OCI-LY7 (cell line): ENCODE results near the gene CIP2A. TPM values are rescaled to one million over a fixed set of nuclear protein-coding genes. Genes with fewer than 3 reads are reported as not detected.

Experiments used
- BruUV-seq: library from RNA; stranded (reverse); fragments of 400-500 nt; replicated peaks from 2 replicates; lab custom pipeline; 2021; lab: Mats Ljungman, UMichigan
- CTCF ChIA-PET: fragments of 300-600 bp; sonication (Branson Sonifier 250); formaldehyde crosslinking; loops from one replicate; lab custom pipeline; 2022; ENCODE audit warnings: antibody characterized with exemption; ENCODE audit not compliant: unreplicated experiment; lab: Charles Lee
- POLR2A ChIA-PET: fragments of 300-600 bp; sonication (Branson Sonifier 250); formaldehyde crosslinking; loops from one replicate; lab custom pipeline; 2022; ENCODE audit warnings: antibody characterized with exemption; lab: Charles Lee
- DNase-seq: peaks from one replicate; pipeline ENCODE4 v3.0.0-alpha.2; 2015; ENCODE audit warnings: low spot score
- H2AFZ ChIP-seq: fragments of 200-600 bp; sonication (generic), shearing (Covaris generic); 2 replicates; pipeline ENCODE4 v1.6.1; 2014; ENCODE audit warnings: mild to moderate bottlenecking, antibody characterized with exemption, low read length, moderate library complexity
- H3K27ac ChIP-seq: fragments of 200-600 bp; sonication (generic); 2 replicates; pipeline ENCODE4 v1.5.1; 2014; ENCODE audit warnings: mixed run types, low read depth, mild to moderate bottlenecking, moderate library complexity, low read length, inconsistent platforms; ENCODE audit not compliant: poor library complexity, severe bottlenecking
- H3K36me3 ChIP-seq: fragments of 200-600 bp; sonication (generic); 2 replicates; pipeline ENCODE4 v1.6.1; 2014; ENCODE audit warnings: mild to moderate bottlenecking, antibody characterized with exemption, low read length, moderate library complexity, mixed read lengths; ENCODE audit not compliant: insufficient read depth
- H3K4me1 ChIP-seq: fragments of 200-600 bp; sonication (generic); 2 replicates; pipeline ENCODE4 v1.5.1; 2014; ENCODE audit warnings: mild to moderate bottlenecking, low read length; ENCODE audit not compliant: insufficient read depth, poor library complexity, severe bottlenecking
- H3K4me2 ChIP-seq: fragments of 200-600 bp; sonication (generic); 2 replicates; pipeline ENCODE4 v1.6.1; 2014; ENCODE audit warnings: mild to moderate bottlenecking, low read length
- H3K4me3 ChIP-seq: fragments of 200-600 bp; sonication (generic); 2 replicates; pipeline ENCODE4 v1.5.1; 2014; ENCODE audit warnings: mild to moderate bottlenecking, low read depth, low read length; ENCODE audit not compliant: poor library complexity, severe bottlenecking
- H3K79me2 ChIP-seq: fragments of 200-600 bp; sonication (generic); 2 replicates; pipeline ENCODE4 v1.6.1; 2016; ENCODE audit warnings: low read depth, mild to moderate bottlenecking, low read length, moderate library complexity, mixed read lengths; ENCODE audit not compliant: insufficient read depth
- H3K9me2 ChIP-seq: fragments of 200-600 bp; sonication (generic); 2 replicates; pipeline ENCODE4 v1.6.1; 2016; ENCODE audit warnings: mild to moderate bottlenecking, low read length, mixed read lengths; ENCODE audit not compliant: insufficient read depth
- H3K9me3 ChIP-seq: fragments of 200-600 bp; sonication (generic); 2 replicates; pipeline ENCODE4 v1.6.1; 2014; ENCODE audit warnings: mild to moderate bottlenecking, mixed run types, low read length, mixed read lengths
- H4K20me1 ChIP-seq: fragments of 200-600 bp; sonication (generic); 2 replicates; pipeline ENCODE4 v1.6.1; 2014; ENCODE audit warnings: mild to moderate bottlenecking, antibody characterized with exemption, low read length, moderate library complexity, mixed read lengths; ENCODE audit not compliant: insufficient read depth
- EZH2phosphoT487 ChIP-seq: fragments of 200-600 bp; sonication (generic); IDR thresholded peaks from 2 replicates; pipeline ENCODE4 v1.6.1; 2018; ENCODE audit warnings: low read depth, borderline replicate concordance, mild to moderate bottlenecking, mixed run types, antibody characterized with exemption, low read length, moderate library complexity, mixed read lengths
- intact Hi-C: fragments of 100-400 bp; cut with micrococcal nuclease; formaldehyde crosslinking; loops from one replicate; pipeline ENCODE4 v1.10.0; 2022; ENCODE audit not compliant: unreplicated experiment
- total RNA-seq, 2 experiments: library from RNA; depleted of rRNA in 1 of 2; stranded (reverse); fragments of >200 nt in 1 of 2; shearing (Covaris generic) in 1 of 2; gene quantifications; 2 replicates each; pipeline ENCODE4 v1.2.3, GENCODE V29; 2014 to 2022
- TF ChIP-seq, protein P1 (sequence below): fragments of 200-600 bp; sonication (generic); conservative IDR thresholded peaks from 2 replicates; pipeline ENCODE4 v1.5.1; 2014; ENCODE audit warnings: mild to moderate bottlenecking, antibody characterized with exemption, low read length, moderate library complexity, mixed read lengths

Gene CIP2A
- total RNA-seq, 2 experiments from 2014 or later: 71.6 to 74.1 TPM

DNA sequence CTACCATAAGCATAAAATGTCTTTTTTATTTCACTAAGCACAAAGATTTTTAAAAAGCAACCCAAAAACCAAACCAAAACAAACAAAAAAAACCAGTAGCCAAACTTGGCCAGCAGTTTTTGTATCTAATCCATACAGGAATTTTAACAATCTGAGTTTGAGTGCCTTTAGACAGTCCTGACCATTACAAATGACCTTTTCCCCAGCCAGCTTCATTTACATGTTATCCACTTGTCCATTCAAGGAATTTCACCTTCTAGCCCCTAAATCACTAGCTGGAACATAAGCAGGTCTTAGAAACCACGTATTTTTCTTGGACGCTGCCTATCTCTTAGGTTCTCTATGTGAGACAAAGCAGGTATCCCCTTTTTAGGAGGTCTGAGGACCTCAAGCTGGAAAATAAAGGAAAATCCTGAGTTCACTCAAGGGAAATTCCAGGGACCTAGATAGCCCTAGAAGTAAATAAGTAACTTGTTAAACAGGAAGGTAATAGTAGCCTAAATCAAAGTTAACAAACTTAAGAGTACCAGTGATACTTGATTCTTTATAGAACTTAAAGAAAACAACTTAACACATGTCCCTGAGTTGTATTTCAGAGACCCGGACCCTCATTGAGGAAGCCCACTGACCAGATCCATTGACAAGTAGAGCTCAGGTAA lies 34.2 kb downstream of the CIP2A start:
- H3K36me3 ChIP-seq: peaks cover 96% of the 10 kb centered on the region
- H3K9me2 ChIP-seq: no peaks in the 10 kb centered on the region
- TF ChIP-seq, protein P1, sequence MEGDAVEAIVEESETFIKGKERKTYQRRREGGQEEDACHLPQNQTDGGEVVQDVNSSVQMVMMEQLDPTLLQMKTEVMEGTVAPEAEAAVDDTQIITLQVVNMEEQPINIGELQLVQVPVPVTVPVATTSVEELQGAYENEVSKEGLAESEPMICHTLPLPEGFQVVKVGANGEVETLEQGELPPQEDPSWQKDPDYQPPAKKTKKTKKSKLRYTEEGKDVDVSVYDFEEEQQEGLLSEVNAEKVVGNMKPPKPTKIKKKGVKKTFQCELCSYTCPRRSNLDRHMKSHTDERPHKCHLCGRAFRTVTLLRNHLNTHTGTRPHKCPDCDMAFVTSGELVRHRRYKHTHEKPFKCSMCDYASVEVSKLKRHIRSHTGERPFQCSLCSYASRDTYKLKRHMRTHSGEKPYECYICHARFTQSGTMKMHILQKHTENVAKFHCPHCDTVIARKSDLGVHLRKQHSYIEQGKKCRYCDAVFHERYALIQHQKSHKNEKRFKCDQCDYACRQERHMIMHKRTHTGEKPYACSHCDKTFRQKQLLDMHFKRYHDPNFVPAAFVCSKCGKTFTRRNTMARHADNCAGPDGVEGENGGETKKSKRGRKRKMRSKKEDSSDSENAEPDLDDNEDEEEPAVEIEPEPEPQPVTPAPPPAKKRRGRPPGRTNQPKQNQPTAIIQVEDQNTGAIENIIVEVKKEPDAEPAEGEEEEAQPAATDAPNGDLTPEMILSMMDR: no peak
- TF ChIP-seq EZH2phosphoT487: no peak
- intact Hi-C loops: loop anchor here (5.0 kb wide), 1 partner anchor 32 kb away; the partner anchor contains the start of genes CIP2A and DZIP3
- H3K9me3 ChIP-seq: no peaks in the 10 kb centered on the region
- DNase-seq: no peak
- H3K27ac ChIP-seq: no peak overlapping the region
- H3K4me3 ChIP-seq: no peak overlapping the region
- peaks cover 7% of the 10 kb centered on the region; the same call in 1 of the 2 replicates for H4K20me1 ChIP-seq
- no peaks in the 10 kb centered on the region for H3K4me1 ChIP-seq
- H2AFZ ChIP-seq: no peak overlapping the region
- BruUV-seq: no TSS peak
- H3K79me2 ChIP-seq: no peaks in the 10 kb centered on the region
- CTCF ChIA-PET: no interaction called here
- no peak overlapping the region for H3K4me2 ChIP-seq
- POLR2A ChIA-PET: interaction anchor here (1.0 to 1.7 kb wide), 2 partner anchors 34 to 67 kb away, joined by 3 to 5 read pairs; partner anchors contain the start of genes CIP2A and DZIP3

DNA sequence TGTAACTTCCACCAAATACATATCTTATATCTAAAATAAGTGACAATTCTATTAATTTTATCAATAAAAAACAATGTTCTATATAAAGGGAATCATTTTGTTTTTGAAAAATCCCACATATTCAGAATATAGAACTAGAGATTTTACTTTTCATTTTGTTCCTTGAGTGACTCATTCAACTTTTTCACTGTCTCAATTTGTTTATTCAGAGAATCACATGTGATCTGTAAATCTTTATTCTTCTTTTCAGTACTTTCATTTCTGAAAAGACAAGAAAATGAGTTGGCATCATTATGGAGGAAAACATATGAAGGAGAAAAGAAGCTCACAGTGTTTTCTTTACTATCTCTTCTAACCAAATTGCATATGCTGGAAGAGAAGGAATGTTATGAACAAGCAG lies 35.0 kb downstream of the CIP2A start:
- H4K20me1 ChIP-seq: peaks cover 7% of the 10 kb centered on the region; the same call in 1 of the 2 replicates
- H3K4me3 ChIP-seq: no peak overlapping the region
- H3K9me3 ChIP-seq: no peaks in the 10 kb centered on the region
- ChIA-PET CTCF (no interaction called here), POLR2A (no interaction called here)
- no peak overlapping the region for H2AFZ ChIP-seq
- H3K79me2 ChIP-seq: no peaks in the 10 kb centered on the region
- H3K27ac ChIP-seq: no peak overlapping the region
- no peak for DNase-seq
- no peak overlapping the region for H3K4me2 ChIP-seq
- H3K36me3 ChIP-seq: peaks cover 95% of the 10 kb centered on the region
- no TSS peak for BruUV-seq
- no peaks in the 10 kb centered on the region for H3K9me2 ChIP-seq
- TF ChIP-seq EZH2phosphoT487: no peak
- TF ChIP-seq, protein P1: no peak
- intact Hi-C loops: loop anchor here (5.0 kb wide), 1 partner anchor 33 kb away; the partner anchor contains the start of genes CIP2A and DZIP3
- no peaks in the 10 kb centered on the region for H3K4me1 ChIP-seq
